ENCODE measurements around the gene ABLIM1. TPM values are rescaled to one million over a fixed set of nuclear protein-coding genes. Genes with fewer than 3 reads are reported as not detected.

Gene ABLIM1
- total RNA-seq, 1 experiment from 2014 or later: 62.1 TPM

DNA sequence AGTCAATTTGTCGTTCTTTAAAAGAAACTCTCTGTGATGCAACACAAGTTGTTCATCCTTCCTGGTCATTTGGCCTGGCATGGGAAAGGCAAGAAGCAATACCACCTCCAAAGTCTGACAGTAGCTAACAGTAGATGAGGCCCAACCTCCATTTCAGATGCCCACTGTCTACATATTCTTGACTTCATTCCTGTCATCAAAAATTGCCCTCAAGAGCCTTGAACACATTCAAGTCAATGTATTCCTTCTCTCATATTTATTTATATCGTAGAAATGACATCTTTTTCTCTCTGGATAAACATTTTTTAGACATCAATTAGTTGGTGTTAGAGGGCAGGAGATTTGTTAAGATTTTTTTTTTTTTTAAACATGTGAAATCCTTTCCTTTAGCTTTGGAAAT lies 33.7 kb downstream of the ABLIM1 start:
- Mint-ChIP-seq H3K36me3 (peaks cover 13% of the 10 kb centered on the region), H3K27me3 (ENCODE audit: low read depth) (no peaks in the 10 kb centered on the region; the same call in none of the 2 replicates), H3K9me3 (peaks cover 30% of the 10 kb centered on the region), H3K4me3 (no peak overlapping the region), H3K27ac (peak overlapping the region; percentile 86; the same call in 1 of the 2 replicates), H3K4me1 (peaks cover 28% of the 10 kb centered on the region)
- CTCF ChIA-PET: no interaction called here
- POLR2A ChIA-PET: interaction anchor here (0.7 kb wide), 1 partner anchor 109 kb away, joined by 3 read pairs; no protein-coding TSS in a partner anchor
- no peak for TF ChIP-seq NFYB (CRISPR knock-in tag; conservative IDR thresholded peaks at IDR 0.05; ENCODE audit: low read depth)
- TF ChIP-seq MYBL2 (CRISPR knock-in tag; IDR thresholded peaks at IDR 0.05): no peak
- no peak for TF ChIP-seq ZMAT4 (CRISPR knock-in tag; IDR thresholded peaks at IDR 0.05)
- TF ChIP-seq NR3C1 (CRISPR knock-in tag; conservative IDR thresholded peaks at IDR 0.05; ENCODE audit: low read depth): no peak
- TF ChIP-seq FOXK1 (CRISPR knock-in tag; IDR thresholded peaks at IDR 0.05): no peak
- no peak for TF ChIP-seq IRF2 (CRISPR knock-in tag; IDR thresholded peaks at IDR 0.05; ENCODE audit: borderline replicate concordance, low read depth)
- TF ChIP-seq NFATC4 (CRISPR knock-in tag; IDR thresholded peaks at IDR 0.05): no peak
- TF ChIP-seq, protein P1, sequence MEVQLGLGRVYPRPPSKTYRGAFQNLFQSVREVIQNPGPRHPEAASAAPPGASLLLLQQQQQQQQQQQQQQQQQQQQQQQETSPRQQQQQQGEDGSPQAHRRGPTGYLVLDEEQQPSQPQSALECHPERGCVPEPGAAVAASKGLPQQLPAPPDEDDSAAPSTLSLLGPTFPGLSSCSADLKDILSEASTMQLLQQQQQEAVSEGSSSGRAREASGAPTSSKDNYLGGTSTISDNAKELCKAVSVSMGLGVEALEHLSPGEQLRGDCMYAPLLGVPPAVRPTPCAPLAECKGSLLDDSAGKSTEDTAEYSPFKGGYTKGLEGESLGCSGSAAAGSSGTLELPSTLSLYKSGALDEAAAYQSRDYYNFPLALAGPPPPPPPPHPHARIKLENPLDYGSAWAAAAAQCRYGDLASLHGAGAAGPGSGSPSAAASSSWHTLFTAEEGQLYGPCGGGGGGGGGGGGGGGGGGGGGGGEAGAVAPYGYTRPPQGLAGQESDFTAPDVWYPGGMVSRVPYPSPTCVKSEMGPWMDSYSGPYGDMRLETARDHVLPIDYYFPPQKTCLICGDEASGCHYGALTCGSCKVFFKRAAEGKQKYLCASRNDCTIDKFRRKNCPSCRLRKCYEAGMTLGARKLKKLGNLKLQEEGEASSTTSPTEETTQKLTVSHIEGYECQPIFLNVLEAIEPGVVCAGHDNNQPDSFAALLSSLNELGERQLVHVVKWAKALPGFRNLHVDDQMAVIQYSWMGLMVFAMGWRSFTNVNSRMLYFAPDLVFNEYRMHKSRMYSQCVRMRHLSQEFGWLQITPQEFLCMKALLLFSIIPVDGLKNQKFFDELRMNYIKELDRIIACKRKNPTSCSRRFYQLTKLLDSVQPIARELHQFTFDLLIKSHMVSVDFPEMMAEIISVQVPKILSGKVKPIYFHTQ (CRISPR knock-in tag; IDR thresholded peaks at IDR 0.05): no peak
- TF ChIP-seq ESRRA (CRISPR knock-in tag; IDR thresholded peaks at IDR 0.05; ENCODE audit: borderline replicate concordance): no peak
- TF ChIP-seq ZNF219 (CRISPR knock-in tag; IDR thresholded peaks at IDR 0.05; ENCODE audit: borderline replicate concordance): no peak
- no peak for TF ChIP-seq SMAD4 (CRISPR knock-in tag; IDR thresholded peaks at IDR 0.05)
- TF ChIP-seq ZNF121 (CRISPR knock-in tag; IDR thresholded peaks at IDR 0.05): no peak
- TF ChIP-seq TP53 (CRISPR knock-in tag; IDR thresholded peaks at IDR 0.05): no peak
- TF ChIP-seq MLX (CRISPR knock-in tag; IDR thresholded peaks at IDR 0.05): no peak
- TF ChIP-seq CREB1 (CRISPR knock-in tag; IDR thresholded peaks at IDR 0.05): no peak
- no peak for TF ChIP-seq ZNF532 (CRISPR knock-in tag; IDR thresholded peaks at IDR 0.05; ENCODE audit: borderline replicate concordance)
- TF ChIP-seq OVOL2 (CRISPR knock-in tag; IDR thresholded peaks at IDR 0.05; ENCODE audit: borderline replicate concordance): no peak
- TF ChIP-seq TEAD4 (CRISPR knock-in tag; IDR thresholded peaks at IDR 0.05): no peak
- no peak for TF ChIP-seq ELF4 (CRISPR knock-in tag; IDR thresholded peaks at IDR 0.05; ENCODE audit: low read depth)
- DNase-seq (ENCODE audit: low spot score) (no peak), ATAC-seq (no peak)
